Measurements from ENCODE around the gene ENOX1.

- TF ChIP-seq POLR2A (IDR thresholded peaks at IDR 0.05) (no peak), CTCF (IDR thresholded peaks at IDR 0.05) (no peak), POLR2AphosphoS5 (IDR thresholded peaks at IDR 0.05) (no peak), EP300 (IDR thresholded peaks at IDR 0.05) (no peak)
These were observed 431.0 kb downstream of the ENOX1 start for GRCh38 chr13:43355774-43356173.
